ENCODE data around the gene ACSL6. TPM values are rescaled to one million over a fixed set of nuclear protein-coding genes. Genes with fewer than 3 reads are reported as not detected.

Gene ACSL6
- total RNA-seq, 3 donors from 2014 or later, result 0.32 to 1.8 (median 0.33) TPM

DNA sequence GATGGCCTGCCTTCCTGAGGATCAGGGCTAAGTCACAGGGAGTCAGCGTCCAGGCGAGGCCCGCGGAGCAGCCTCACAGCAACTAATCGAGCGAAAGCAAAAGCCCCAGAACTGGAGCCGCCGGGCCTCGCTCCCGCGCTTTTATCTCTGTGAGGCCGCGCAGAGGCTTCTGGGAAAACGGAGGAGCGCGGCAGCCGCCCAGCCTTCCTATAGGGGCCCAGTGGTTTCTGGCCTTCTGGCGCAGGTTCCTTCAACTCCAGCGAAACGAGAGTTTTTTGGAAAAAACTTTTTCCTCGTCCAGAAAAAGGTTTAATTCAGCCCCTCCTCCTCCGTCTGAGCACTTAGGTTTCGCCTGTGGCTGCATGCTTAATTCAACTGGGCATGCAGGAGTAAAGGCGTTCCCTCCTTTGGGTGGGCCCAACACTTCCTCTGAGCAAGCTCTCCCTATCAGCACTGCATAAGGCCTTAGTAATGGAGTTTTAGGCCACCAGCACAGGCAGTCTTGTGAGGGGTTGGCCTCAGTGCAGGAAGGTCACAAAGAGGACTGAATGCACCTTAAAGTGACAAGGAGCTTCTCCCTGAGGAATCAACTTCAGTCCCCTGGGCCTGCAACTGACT lies 65.8 kb downstream of the ACSL6 start, which contains the start of gene MEIKIN:
Gene MEIKIN, minus strand, starts transcription at position 113 of the 618 bp plus-strand sequence. CDS start 158 bp downstream, outside the sequence.
- H3K9me3 ChIP-seq, result peaks cover 0 to 5% of the 10 kb centered on the region in 2 donors
- H3K27ac ChIP-seq, result no peak within 1 kb of the TSS
- H3K4me1 ChIP-seq, result no peaks in the 10 kb centered on the region
- DNase-seq (ENCODE audit: low spot score in 2 of 2), result no peak
- TF ChIP-seq POLR2AphosphoS5 (IDR thresholded peaks at IDR 0.05) (no peak), POLR2A (IDR thresholded peaks at IDR 0.05) (no peak)
- TF ChIP-seq, protein P1, sequence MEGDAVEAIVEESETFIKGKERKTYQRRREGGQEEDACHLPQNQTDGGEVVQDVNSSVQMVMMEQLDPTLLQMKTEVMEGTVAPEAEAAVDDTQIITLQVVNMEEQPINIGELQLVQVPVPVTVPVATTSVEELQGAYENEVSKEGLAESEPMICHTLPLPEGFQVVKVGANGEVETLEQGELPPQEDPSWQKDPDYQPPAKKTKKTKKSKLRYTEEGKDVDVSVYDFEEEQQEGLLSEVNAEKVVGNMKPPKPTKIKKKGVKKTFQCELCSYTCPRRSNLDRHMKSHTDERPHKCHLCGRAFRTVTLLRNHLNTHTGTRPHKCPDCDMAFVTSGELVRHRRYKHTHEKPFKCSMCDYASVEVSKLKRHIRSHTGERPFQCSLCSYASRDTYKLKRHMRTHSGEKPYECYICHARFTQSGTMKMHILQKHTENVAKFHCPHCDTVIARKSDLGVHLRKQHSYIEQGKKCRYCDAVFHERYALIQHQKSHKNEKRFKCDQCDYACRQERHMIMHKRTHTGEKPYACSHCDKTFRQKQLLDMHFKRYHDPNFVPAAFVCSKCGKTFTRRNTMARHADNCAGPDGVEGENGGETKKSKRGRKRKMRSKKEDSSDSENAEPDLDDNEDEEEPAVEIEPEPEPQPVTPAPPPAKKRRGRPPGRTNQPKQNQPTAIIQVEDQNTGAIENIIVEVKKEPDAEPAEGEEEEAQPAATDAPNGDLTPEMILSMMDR (IDR thresholded peaks at IDR 0.05), result no peak
- H3K36me3 ChIP-seq, result no peaks in the 10 kb centered on the region
- intact Hi-C loops (cut with DNase I; ENCODE audit: low total_unique reads), result no loop called here
- H3K27me3 ChIP-seq, result no peaks in the 10 kb centered on the region
- H3K4me3 ChIP-seq, result no peak within 1 kb of the TSS

DNA sequence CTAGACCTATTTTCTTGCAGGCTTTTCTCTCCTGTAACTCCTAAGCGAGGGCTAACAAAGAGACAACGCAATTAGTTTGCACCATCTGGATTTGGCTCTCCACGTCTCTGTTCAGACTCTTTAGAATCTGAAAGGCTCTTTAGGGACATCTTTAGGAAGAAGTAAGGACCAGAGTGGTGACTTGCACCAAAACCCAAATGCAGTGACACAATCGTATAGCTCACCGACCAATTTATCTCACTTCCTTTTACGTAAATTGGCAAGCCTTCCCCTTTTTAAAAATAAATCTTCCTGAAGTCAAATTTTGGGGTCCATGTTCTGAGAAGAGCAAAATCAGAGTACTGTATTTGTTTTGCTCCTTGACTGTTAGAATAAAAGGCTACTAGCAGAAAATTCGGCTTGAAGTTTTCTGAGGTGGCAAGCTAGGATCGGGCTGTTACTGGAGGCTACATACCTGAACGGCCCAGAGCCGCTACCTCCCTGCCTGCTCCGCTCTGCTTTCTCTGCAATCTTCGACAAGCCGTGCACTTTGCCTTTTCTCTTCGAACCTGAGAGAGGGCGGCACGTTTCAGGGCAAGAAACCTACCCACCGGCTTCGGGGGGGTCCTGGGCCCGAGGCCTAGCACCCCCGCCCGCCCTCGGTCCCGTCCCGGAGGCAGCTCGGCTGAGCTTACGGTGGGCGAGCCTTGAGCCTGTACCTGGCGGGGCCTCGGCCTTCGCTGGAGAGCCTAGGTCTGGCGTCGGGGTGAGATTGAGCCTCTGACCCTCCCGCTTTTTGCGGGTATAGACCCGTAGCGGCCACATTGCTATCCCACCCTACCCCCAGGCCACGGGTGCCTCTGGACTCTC lies 66.5 kb downstream of the ACSL6 start:
- TF ChIP-seq, protein P1 (IDR thresholded peaks at IDR 0.05), result no peak
- TF ChIP-seq POLR2AphosphoS5 (IDR thresholded peaks at IDR 0.05), result no peak
- no peaks in the 10 kb centered on the region for H3K36me3 ChIP-seq
- DNase-seq (ENCODE audit: low spot score in 2 of 2), result no peak
- H3K27ac ChIP-seq, result no peak overlapping the region
- peaks cover 0 to 5% of the 10 kb centered on the region in 2 donors for H3K9me3 ChIP-seq
- intact Hi-C loops (cut with DNase I; ENCODE audit: low total_unique reads), result no loop called here
- H3K27me3 ChIP-seq, result no peaks in the 10 kb centered on the region
- no peak overlapping the region for H3K4me3 ChIP-seq
- no peaks in the 10 kb centered on the region for H3K4me1 ChIP-seq

DNA sequence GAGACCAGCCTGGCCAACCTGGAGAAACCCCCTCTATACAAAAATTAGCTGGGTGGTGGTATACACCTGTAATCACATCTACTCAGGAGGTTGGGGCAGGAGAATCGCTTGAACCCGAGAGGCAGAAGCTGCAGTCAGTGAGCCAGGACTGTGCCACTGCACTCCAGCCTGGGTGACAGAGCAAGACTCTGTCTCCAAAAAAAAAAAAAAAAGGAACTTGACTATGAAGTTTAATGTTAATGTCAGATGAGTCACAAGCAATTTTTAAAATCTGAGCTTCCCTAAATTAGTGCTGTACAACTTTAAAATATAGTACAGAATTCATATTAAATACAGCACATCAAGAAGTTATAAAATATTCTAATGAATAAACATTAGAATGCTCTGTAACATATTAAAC lies 67.5 kb downstream of the ACSL6 start:
- Histone ChIP-seq H3K27me3 (no peaks in the 10 kb centered on the region), H3K4me3 (no peak overlapping the region), H3K27ac (no peak overlapping the region), H3K36me3 (no peaks in the 10 kb centered on the region), H3K4me1 (no peaks in the 10 kb centered on the region), H3K9me3 (peaks cover 0 to 5% of the 10 kb centered on the region in 2 donors)
- intact Hi-C loops (cut with DNase I; ENCODE audit: low total_unique reads), result no loop called here
- TF ChIP-seq, protein P1 (IDR thresholded peaks at IDR 0.05), result no peak
- TF ChIP-seq POLR2A (IDR thresholded peaks at IDR 0.05) (no peak), POLR2AphosphoS5 (IDR thresholded peaks at IDR 0.05) (no peak)
- DNase-seq (ENCODE audit: low spot score in 2 of 2), result no peak

DNA sequence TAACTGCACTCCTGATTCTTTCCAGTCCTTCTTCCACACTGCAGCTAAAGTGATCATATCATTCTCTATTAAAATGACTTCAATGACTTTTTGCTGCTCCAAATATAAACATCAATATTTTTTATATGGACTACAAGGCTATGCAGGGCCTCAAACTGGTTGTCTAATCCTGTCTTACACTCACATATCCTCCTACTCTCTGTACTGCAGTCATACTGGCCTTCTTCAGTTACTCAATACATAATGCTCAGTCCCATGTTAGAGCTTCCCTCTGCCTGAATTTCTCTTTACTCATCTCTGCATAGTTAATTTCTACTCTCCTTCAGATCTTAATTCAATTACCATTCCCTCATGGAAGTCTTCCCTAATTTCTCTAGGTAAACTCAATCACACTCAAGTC lies 69.4 kb downstream of the ACSL6 start:
- Histone ChIP-seq H3K27me3 (no peaks in the 10 kb centered on the region), H3K4me3 (no peak overlapping the region), H3K36me3 (no peaks in the 10 kb centered on the region), H3K9me3 (peaks cover 0 to 5% of the 10 kb centered on the region in 2 donors), H3K27ac (no peak overlapping the region), H3K4me1 (no peaks in the 10 kb centered on the region)
- DNase-seq (ENCODE audit: low spot score in 2 of 2), result no peak
- TF ChIP-seq, protein P1 (IDR thresholded peaks at IDR 0.05), result no peak
- TF ChIP-seq POLR2A (IDR thresholded peaks at IDR 0.05), result no peak
- no peak for TF ChIP-seq POLR2AphosphoS5 (IDR thresholded peaks at IDR 0.05)
- intact Hi-C loops (cut with DNase I; ENCODE audit: low total_unique reads), result no loop called here
